HEK293T (cell line): Measurements from ENCODE around the gene MAST4.

Experiments used
- CTCF ChIA-PET: fragments of 350-600 bp; formaldehyde crosslinking; extraction: SDS; loops from one replicate; lab custom pipeline; 2021; ENCODE audit warnings: antibody characterized with exemption, inconsistent platforms; lab: Yijun Ruan, JAX
- POLR2A ChIA-PET: fragments of 350-600 bp; formaldehyde crosslinking; extraction: SDS; loops from one replicate; lab custom pipeline; 2020; ENCODE audit warnings: antibody characterized with exemption, inconsistent platforms; lab: Yijun Ruan, JAX
- DNase-seq: peaks from one replicate; pipeline ENCODE4 v3.0.0; 2012; ENCODE audit warnings: mixed read lengths; ENCODE audit errors: extremely low spot score
- ARNT ChIP-seq: fragments of 450-650 bp; IDR thresholded peaks from 2 replicates; pipeline ENCODE4 v1.6.1; 2017; ENCODE audit warnings: mild to moderate bottlenecking
- BHLHE40 ChIP-seq: fragments of 450-650 bp; IDR thresholded peaks from 2 replicates; pipeline ENCODE4 v1.6.1; 2016; ENCODE audit warnings: mild to moderate bottlenecking, moderate library complexity, borderline replicate concordance
- CTBP1 ChIP-seq: fragments of 450-650 bp; IDR thresholded peaks from 2 replicates; pipeline ENCODE4 v1.6.1; 2016; ENCODE audit warnings: borderline replicate concordance
- ELF4 ChIP-seq: fragments of 450-650 bp; IDR thresholded peaks from 2 replicates; pipeline ENCODE4 v1.6.1; 2017; ENCODE audit warnings: antibody characterized with exemption
- FOXA1 ChIP-seq: fragments of 450-650 bp; IDR thresholded peaks from 2 replicates; pipeline ENCODE4 v1.6.1; 2016; ENCODE audit warnings: mild to moderate bottlenecking
- FOXK2 ChIP-seq: fragments of 450-650 bp; IDR thresholded peaks from 2 replicates; pipeline ENCODE4 v1.6.1; 2016; ENCODE audit warnings: mild to moderate bottlenecking
- FOXM1 ChIP-seq: fragments of 450-650 bp; IDR thresholded peaks from 2 replicates; pipeline ENCODE4 v1.6.1; 2017; ENCODE audit warnings: mild to moderate bottlenecking, borderline replicate concordance
- HDGF ChIP-seq: fragments of 450-650 bp; IDR thresholded peaks from 2 replicates; pipeline ENCODE4 v1.6.1; 2017; ENCODE audit warnings: antibody characterized with exemption, borderline replicate concordance
- L3MBTL2 ChIP-seq: fragments of 450-650 bp; conservative IDR thresholded peaks from 2 replicates; pipeline ENCODE4 v1.6.1; 2016; ENCODE audit warnings: mild to moderate bottlenecking
- LEF1 ChIP-seq: fragments of 450-650 bp; IDR thresholded peaks from 2 replicates; pipeline ENCODE4 v1.6.1; 2017; ENCODE audit warnings: mild to moderate bottlenecking, borderline replicate concordance
- NFRKB ChIP-seq: fragments of 450-650 bp; IDR thresholded peaks from 2 replicates; pipeline ENCODE4 v1.6.1; 2016; ENCODE audit warnings: mild to moderate bottlenecking, moderate library complexity
- PKNOX1 ChIP-seq: fragments of 450-650 bp; IDR thresholded peaks from 2 replicates; pipeline ENCODE4 v1.6.1; 2016
- SP1 ChIP-seq: fragments of 450-650 bp; IDR thresholded peaks from 2 replicates; pipeline ENCODE4 v1.6.1; 2017
- SUZ12 ChIP-seq: fragments of 450-650 bp; IDR thresholded peaks from 2 replicates; pipeline ENCODE4 v1.6.1; 2016; ENCODE audit warnings: mild to moderate bottlenecking
- TARDBP ChIP-seq: fragments of 450-650 bp; IDR thresholded peaks from 2 replicates; pipeline ENCODE4 v1.6.1; 2016
- ZNF384 ChIP-seq: fragments of 450-650 bp; IDR thresholded peaks from 2 replicates; pipeline ENCODE4 v1.6.1; 2016

The MAST4 gene

DNA sequence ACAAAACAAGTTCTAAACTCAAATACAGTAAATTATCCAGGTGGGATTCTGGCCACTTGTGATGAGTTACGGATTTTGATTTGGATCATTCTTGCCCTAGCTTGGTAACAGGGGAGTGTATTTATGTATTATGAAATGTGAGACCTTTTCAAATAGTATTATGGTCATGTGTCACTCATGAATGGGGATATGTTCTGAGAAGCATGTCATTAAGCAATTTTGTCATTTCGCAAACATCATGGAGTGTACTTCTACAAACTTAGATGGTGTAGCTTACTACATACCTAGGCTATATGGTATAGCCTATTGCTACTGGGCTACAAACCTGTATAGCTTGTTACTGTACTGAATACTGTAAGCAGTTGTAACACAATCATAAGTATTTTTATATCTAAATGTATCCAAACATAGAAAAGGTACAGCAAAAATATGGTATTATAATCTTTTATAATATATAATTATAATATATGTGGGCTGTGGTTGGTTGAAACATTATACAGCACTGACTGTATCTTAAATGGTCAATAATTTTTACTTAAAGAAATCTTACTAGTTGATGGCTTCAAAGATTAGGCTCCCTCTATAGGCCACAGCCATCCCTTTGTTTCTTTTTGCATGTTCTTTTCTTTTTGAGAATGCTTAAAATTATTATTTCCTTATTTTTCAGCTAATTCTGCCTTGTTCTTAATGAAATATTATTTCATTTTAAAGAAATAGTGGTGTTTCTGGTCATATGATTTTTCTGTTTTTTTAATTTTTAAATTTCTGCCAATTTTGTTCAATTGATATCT, 128.4 kb downstream of the MAST4 start:
- CTCF ChIA-PET: interaction anchor here (0.7 kb wide), 1 partner anchor 866 kb away, joined by 4 read pairs; no protein-coding TSS in a partner anchor
- no peak for DNase-seq

GRCh38 chr5:66727630-66728029, 131.4 kb downstream of the MAST4 start:
- TF ChIP-seq ARNT (no peak), BHLHE40 (no peak), FOXK2 (no peak), HDGF (no peak), L3MBTL2 (no peak), CTBP1 (no peak), TARDBP (no peak), SP1 (no peak), ELF4 (no peak), PKNOX1 (no peak), FOXM1 (no peak), SUZ12 (no peak), LEF1 (no peak), NFRKB (no peak), ZNF384 (no peak), FOXA1 (no peak)
- CTCF ChIA-PET: no interaction called here
- DNase-seq: no peak
- POLR2A ChIA-PET: no interaction called here

More for the DNA sequence above, 128.4 kb downstream of the MAST4 start:
- POLR2A ChIA-PET: no interaction called here
- no peak for TF ChIP-seq SP1
- TF ChIP-seq HDGF: no peak
- TF ChIP-seq BHLHE40: no peak
- no peak for TF ChIP-seq CTBP1
- no peak for TF ChIP-seq FOXK2

GRCh38 chr5:66728049-66728448, 131.9 kb downstream of the MAST4 start:
- no peak for DNase-seq
- ChIA-PET POLR2A (no interaction called here), CTCF (no interaction called here)
- TF ChIP-seq ELF4: no peak
- TF ChIP-seq CTBP1: no peak
- no peak for TF ChIP-seq SUZ12
- no peak for TF ChIP-seq ZNF384
- TF ChIP-seq HDGF: no peak
- TF ChIP-seq LEF1: no peak
- no peak for TF ChIP-seq ARNT
- no peak for TF ChIP-seq BHLHE40
- TF ChIP-seq SP1: no peak
- TF ChIP-seq FOXM1: no peak
- TF ChIP-seq NFRKB: no peak
- TF ChIP-seq FOXK2: no peak
- no peak for TF ChIP-seq PKNOX1

DNA sequence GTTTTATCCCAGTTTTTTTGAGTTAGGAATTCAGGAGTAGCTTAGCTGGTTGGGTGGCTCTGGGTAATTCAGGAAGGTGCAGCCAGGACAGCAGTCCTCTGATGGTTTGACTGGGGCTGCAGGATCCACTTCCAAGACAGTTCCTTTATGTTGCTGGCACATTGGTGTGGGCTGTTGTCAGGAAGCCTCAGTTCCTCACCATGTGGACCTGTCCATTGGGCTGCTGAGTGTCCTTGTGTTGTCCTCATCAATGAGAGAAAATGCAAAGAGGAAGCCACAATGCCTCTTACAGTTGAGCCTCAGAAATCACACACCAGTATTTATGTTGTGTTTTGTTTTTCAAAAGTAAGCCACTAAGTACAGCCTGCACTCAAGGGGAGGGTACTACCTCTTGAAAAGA, 140.9 kb downstream of the MAST4 start:
- ChIA-PET CTCF (no interaction called here), POLR2A (no interaction called here)
- no peak for TF ChIP-seq SP1
- no peak for DNase-seq

DNA sequence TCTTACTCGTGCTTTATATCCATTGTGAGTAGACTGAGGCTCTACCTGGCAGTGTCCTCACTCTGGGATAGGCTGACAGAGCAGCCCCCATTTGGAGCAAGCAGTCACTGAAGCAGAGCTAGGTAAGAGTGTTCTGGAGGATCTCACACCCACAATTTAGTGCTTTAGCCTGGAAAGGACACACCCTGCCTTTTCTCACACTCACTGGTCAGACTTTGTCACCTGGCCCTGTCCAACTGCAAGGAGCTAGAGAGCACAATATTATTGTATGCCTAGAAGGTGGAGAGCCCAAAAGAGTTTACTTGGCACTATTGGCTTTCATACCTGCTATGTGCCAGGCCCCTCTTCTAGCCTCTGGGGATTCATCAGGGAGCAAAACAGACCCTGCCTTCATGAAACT, 141.9 kb downstream of the MAST4 start:
- TF ChIP-seq ELF4 (no peak), HDGF (no peak), SP1 (no peak), NFRKB (no peak), BHLHE40 (no peak), L3MBTL2 (no peak), FOXA1 (no peak), ZNF384 (no peak), LEF1 (no peak), SUZ12 (no peak)
- ChIA-PET POLR2A (no interaction called here), CTCF (interaction anchor here (0.6 kb wide), 1 partner anchor 45 kb away, joined by 4 read pairs; no protein-coding TSS in a partner anchor)
- no peak for DNase-seq

DNA sequence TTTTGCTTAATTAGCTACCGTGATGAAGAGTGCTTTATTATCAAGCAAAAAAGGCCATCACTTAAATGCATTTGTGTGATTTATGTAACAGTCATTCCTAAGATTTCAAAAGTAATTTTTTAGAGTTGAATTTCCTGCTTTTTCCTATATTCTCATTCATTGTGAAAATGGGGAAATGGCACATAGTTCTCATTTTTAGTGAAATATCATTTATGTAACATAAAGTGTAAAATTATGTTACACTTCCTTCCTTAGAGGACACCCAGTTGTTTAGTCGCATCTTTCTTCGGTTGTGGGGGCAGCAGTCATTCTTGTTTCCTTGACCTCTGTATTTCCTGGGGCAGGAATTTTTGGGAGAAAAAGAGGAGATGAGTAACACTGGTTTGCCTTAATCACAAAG, 142.8 kb downstream of the MAST4 start:
- ChIA-PET CTCF (no interaction called here), POLR2A (no interaction called here)
- DNase-seq: no peak
- TF ChIP-seq TARDBP (no peak), ELF4 (no peak), L3MBTL2 (no peak)

DNA sequence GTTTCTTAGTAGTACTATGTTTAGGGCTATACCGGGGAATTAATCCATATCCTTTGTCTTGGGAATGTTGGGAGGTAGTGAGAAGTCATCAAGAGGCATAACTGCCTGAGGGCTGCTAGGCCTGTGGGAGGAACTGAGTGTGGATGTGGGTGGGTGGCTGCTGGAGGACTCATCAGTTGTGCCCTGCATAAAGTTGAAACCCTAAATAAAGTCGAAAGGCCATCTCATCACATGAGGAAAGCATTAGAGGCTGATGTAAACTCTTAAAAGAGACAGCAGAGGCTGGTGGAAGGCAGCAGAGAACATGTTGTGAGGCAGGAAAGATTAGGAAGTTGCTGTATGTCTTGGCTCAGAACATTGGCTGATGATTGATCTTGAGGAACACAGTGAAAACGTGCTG, 143.8 kb downstream of the MAST4 start:
- TF ChIP-seq ZNF384 (no peak), FOXM1 (no peak), SP1 (no peak), FOXK2 (no peak)
- no peak for DNase-seq
- ChIA-PET CTCF (no interaction called here), POLR2A (no interaction called here)
